Fibroblast of the conjunctiva (primary cell): ENCODE measurements around the gene BTC.
"Not testable (repeated sequence)": the region's sequence is repeated elsewhere in the genome, so short reads cannot be mapped to it uniquely, and the experiment has no call there.

Source experiments
- DNase-seq: peaks from one replicate; pipeline ENCODE4 v3.0.0-alpha.2; 2010; ENCODE audit warnings: low read depth

BTC gene

GRCh38 chr4:74757136-74757535 is 37.2 kb downstream of the BTC start:
- DNase-seq = no peak

GRCh38 chr4:74755486-74755885 is 38.8 kb downstream of the BTC start:
- peak; percentile 23 for DNase-seq

- no peak for DNase-seq
These were observed 40.1 kb downstream of the BTC start for GRCh38 chr4:74754218-74754617.

GRCh38 chr4:74752798-74753197 is 41.5 kb downstream of the BTC start:
- no peak for DNase-seq

- no peak for DNase-seq
These were observed 42.5 kb downstream of the BTC start for GRCh38 chr4:74751856-74752255.

- no peak for DNase-seq
These were observed 43.1 kb downstream of the BTC start for GRCh38 chr4:74751247-74751646.

- DNase-seq = no peak
These were observed 52.1 kb downstream of the BTC start for GRCh38 chr4:74742185-74742584.

- peak; percentile 61 for DNase-seq
These were observed 55.7 kb downstream of the BTC start for GRCh38 chr4:74738464-74739143.

- DNase-seq = no peak
These were observed 59.3 kb downstream of the BTC start for GRCh38 chr4:74734995-74735394.

GRCh38 chr4:74733756-74734155 is 60.6 kb downstream of the BTC start:
- DNase-seq = no peak

- no peak for DNase-seq
These were observed 69.3 kb downstream of the BTC start for GRCh38 chr4:74724979-74725378.

- DNase-seq = no peak
These were observed 77.9 kb downstream of the BTC start for GRCh38 chr4:74716436-74716765.

- DNase-seq = no peak
These were observed 78.5 kb downstream of the BTC start for GRCh38 chr4:74715706-74716435.

- no peak for DNase-seq
These were observed 79.7 kb downstream of the BTC start for GRCh38 chr4:74714611-74715130.

- DNase-seq = not testable (repeated sequence)
These were observed 86.2 kb downstream of the BTC start for GRCh38 chr4:74708135-74708534.
